Caco-2 (cell line): ENCODE results near the gene DAB1. TPM values are rescaled to one million over a fixed set of nuclear protein-coding genes. Genes with fewer than 3 reads are reported as not detected.
A peak's percentile ranks its signal among the peaks of the same experiment; 100 is the strongest.

ENCODE experiments used
- BruUV-seq: library from RNA; stranded (reverse); fragments of 400-500 nt; replicated peaks from 2 replicates; lab custom pipeline; 2021; lab: Mats Ljungman, UMichigan
- CTCF ChIA-PET: fragments of 300-600 bp; sonication (Branson Sonifier 250); formaldehyde crosslinking; loops from one replicate; lab custom pipeline; 2022; ENCODE audit warnings: antibody characterized with exemption; lab: Charles Lee
- POLR2A ChIA-PET: fragments of 300-600 bp; sonication (Branson Sonifier 250); formaldehyde crosslinking; loops from one replicate; lab custom pipeline; 2022; ENCODE audit warnings: antibody characterized with exemption; lab: Charles Lee
- DNase-seq, 2 experiments: peaks; one replicate each; pipeline versions ENCODE4 v3.0.0 to v3.0.0-alpha.2; 2020 to 2022
- H3K27me3 ChIP-seq: replicated peaks from 2 replicates; pipeline ENCODE4 v1.6.0; 2011; ENCODE audit warnings: low read length; ENCODE audit not compliant: control insufficient read depth, insufficient read depth
- H3K36me3 ChIP-seq: 2 replicates; pipeline ENCODE4 v1.5.1; 2011; ENCODE audit warnings: low read length; ENCODE audit not compliant: control insufficient read depth, insufficient read depth
- H3K4me1 ChIP-seq: fragments of 250-450 bp; sonication (Bioruptor Pico); 2 replicates; pipeline ENCODE4 v1.5.1; 2020; ENCODE audit warnings: mild to moderate bottlenecking
- H3K4me3 ChIP-seq: 2 replicates; pipeline ENCODE4 v1.5.1; 2011; ENCODE audit warnings: low read depth, mild to moderate bottlenecking, control low read depth, low read length
- H3K9me3 ChIP-seq: fragments of 250-450 bp; sonication (Bioruptor Pico); 2 replicates; pipeline ENCODE4 v1.5.1; 2020; ENCODE audit warnings: mild to moderate bottlenecking, moderate library complexity
- H3K27ac Mint-ChIP-seq: one replicate; pipeline ENCODE4 v1.8.0; 2022; ENCODE audit warnings: mixed read lengths; ENCODE audit not compliant: unreplicated experiment
- H3K27me3 Mint-ChIP-seq: one replicate; pipeline ENCODE4 v1.8.0; 2022; ENCODE audit warnings: mixed read lengths; ENCODE audit not compliant: insufficient read depth, unreplicated experiment
- H3K36me3 Mint-ChIP-seq: one replicate; pipeline ENCODE4 v1.8.0; 2022; ENCODE audit warnings: mild to moderate bottlenecking, mixed read lengths; ENCODE audit not compliant: insufficient read depth, unreplicated experiment
- H3K4me1 Mint-ChIP-seq: one replicate; pipeline ENCODE4 v1.8.0; 2022; ENCODE audit warnings: low read depth, mixed read lengths; ENCODE audit not compliant: unreplicated experiment
- H3K4me3 Mint-ChIP-seq: one replicate; pipeline ENCODE4 v1.8.0; 2022; ENCODE audit warnings: mild to moderate bottlenecking, moderate library complexity, mixed read lengths; ENCODE audit not compliant: unreplicated experiment
- H3K9me3 Mint-ChIP-seq: one replicate; pipeline ENCODE4 v1.8.0; 2022; ENCODE audit warnings: mixed read lengths; ENCODE audit not compliant: unreplicated experiment
- intact Hi-C: fragments of 100-400 bp; cut with micrococcal nuclease; formaldehyde crosslinking; loops from one replicate; pipeline ENCODE4 v1.10.0; 2022; ENCODE audit not compliant: unreplicated experiment
- total RNA-seq: library from RNA; stranded (reverse); gene quantifications from 2 replicates; pipeline ENCODE4 v1.2.3, GENCODE V29; 2022
- TF ChIP-seq, protein P1 (sequence below), 2 experiments: fragments of 200-600 bp in 1 of 2; IDR thresholded peaks; 1 replicate in 1 of 2; 2 replicates in 1 of 2; pipeline versions ENCODE4 v1.5.1 to v1.8.0; 2011 to 2022; ENCODE audit warnings: antibody characterized with exemption in 1 of 2, control low read depth in 1 of 2, inconsistent platforms in 1 of 2, low read depth in 1 of 2, low read length in 1 of 2, mild to moderate bottlenecking in 1 of 2, moderate library complexity in 1 of 2; ENCODE audit not compliant: insufficient read depth in 1 of 2, severe bottlenecking in 1 of 2, unreplicated experiment in 1 of 2

The DAB1 gene
- total RNA-seq, 1 experiment from 2014 or later = 0.32 TPM

DNA sequence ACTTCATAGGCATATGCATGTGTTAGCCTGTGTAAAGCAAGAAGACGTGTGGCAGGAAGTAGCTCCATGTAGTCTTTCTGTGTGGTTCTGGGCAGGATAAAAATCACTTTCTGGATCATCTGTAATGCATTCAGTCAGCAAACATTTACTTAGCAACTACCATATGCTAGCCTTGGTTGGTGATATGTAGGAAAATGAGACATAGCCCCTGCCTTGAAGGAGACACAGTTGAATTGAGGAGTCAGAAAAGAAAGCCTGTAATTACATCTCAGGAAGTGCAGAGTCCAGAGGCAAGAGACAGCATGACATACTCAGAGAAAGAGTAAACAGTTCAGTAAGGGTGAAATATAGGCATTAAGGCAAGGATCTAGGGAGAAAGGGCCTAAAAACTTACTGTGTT lies 38.5 kb downstream of the DAB1 start:
- H3K36me3 ChIP-seq = no peaks in the 10 kb centered on the region
- DNase-seq = no peak
- CTCF ChIA-PET = no interaction called here
- TF ChIP-seq, protein P1, sequence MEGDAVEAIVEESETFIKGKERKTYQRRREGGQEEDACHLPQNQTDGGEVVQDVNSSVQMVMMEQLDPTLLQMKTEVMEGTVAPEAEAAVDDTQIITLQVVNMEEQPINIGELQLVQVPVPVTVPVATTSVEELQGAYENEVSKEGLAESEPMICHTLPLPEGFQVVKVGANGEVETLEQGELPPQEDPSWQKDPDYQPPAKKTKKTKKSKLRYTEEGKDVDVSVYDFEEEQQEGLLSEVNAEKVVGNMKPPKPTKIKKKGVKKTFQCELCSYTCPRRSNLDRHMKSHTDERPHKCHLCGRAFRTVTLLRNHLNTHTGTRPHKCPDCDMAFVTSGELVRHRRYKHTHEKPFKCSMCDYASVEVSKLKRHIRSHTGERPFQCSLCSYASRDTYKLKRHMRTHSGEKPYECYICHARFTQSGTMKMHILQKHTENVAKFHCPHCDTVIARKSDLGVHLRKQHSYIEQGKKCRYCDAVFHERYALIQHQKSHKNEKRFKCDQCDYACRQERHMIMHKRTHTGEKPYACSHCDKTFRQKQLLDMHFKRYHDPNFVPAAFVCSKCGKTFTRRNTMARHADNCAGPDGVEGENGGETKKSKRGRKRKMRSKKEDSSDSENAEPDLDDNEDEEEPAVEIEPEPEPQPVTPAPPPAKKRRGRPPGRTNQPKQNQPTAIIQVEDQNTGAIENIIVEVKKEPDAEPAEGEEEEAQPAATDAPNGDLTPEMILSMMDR (IDR thresholded peaks at IDR 0.05; ENCODE audit: insufficient read depth in 1 of 2, low read depth in 1 of 2, low read length in 1 of 2, severe bottlenecking in 1 of 2, unreplicated experiment in 1 of 2) = no peak
- POLR2A ChIA-PET = no interaction called here
- intact Hi-C loops = no loop called here
- BruUV-seq = no TSS peak
- H3K4me3 ChIP-seq = no peak overlapping the region
- no peaks in the 10 kb centered on the region for H3K9me3 ChIP-seq
- Mint-ChIP-seq H3K27ac (peak overlapping the region; percentile 27), H3K36me3 (no peaks in the 10 kb centered on the region), H3K4me1 (peaks cover 6% of the 10 kb centered on the region), H3K4me3 (no peak overlapping the region), H3K9me3 (no peaks in the 10 kb centered on the region), H3K27me3 (no peaks in the 10 kb centered on the region)
- H3K4me1 ChIP-seq = no peaks in the 10 kb centered on the region
- no peaks in the 10 kb centered on the region for H3K27me3 ChIP-seq

DNA sequence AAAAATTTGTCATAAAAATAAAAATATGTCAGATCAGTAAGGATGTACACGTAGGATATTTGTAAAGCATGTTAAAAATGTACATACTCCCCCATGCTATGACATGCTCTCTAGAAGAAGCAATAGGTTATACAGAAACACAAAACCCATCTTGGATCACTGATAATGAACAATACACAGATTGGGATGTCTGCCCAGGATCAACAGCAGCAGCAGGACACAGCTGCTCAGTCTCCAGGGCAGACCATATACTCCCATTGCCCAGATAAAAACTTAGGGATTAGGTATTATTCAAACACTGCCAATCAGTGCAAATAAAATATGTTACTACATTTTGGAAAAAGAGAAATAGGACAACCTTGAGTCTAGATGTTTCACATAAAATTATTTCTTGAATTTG lies 39.0 kb downstream of the DAB1 start:
- Histone ChIP-seq H3K36me3 (no peaks in the 10 kb centered on the region), H3K4me3 (no peak overlapping the region), H3K27me3 (no peaks in the 10 kb centered on the region), H3K4me1 (no peaks in the 10 kb centered on the region), H3K9me3 (no peaks in the 10 kb centered on the region)
- TF ChIP-seq, protein P1 (IDR thresholded peaks at IDR 0.05; ENCODE audit: insufficient read depth in 1 of 2, low read depth in 1 of 2, low read length in 1 of 2, severe bottlenecking in 1 of 2, unreplicated experiment in 1 of 2) = no peak
- H3K27ac Mint-ChIP-seq = no peak overlapping the region
- no peaks in the 10 kb centered on the region for H3K36me3 Mint-ChIP-seq
- H3K27me3 Mint-ChIP-seq = no peaks in the 10 kb centered on the region
- BruUV-seq = no TSS peak
- H3K4me3 Mint-ChIP-seq = no peak overlapping the region
- DNase-seq = no peak
- no peaks in the 10 kb centered on the region for H3K9me3 Mint-ChIP-seq
- ChIA-PET CTCF (no interaction called here), POLR2A (no interaction called here)
- H3K4me1 Mint-ChIP-seq = peaks cover 6% of the 10 kb centered on the region
- intact Hi-C loops = no loop called here

DNA sequence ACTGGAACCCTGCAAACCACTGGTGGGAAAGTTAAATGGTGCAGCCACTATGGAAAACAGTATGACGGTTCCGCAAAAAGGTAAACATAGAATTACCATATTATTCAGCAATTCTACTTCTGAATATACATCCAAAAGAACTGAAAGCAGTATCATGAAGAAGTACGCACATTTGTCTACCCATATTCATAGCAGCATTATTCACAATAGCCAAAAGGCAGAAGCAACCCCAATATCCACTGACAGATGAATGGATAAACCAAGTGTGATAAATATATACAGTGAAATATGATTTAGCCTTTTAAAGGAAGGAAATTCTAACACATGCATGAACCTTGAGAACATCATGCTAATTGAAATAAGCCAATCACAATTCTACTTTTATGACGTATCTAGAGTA lies 39.6 kb downstream of the DAB1 start:
- H3K27ac Mint-ChIP-seq = no peak overlapping the region
- peaks cover 6% of the 10 kb centered on the region for H3K4me1 Mint-ChIP-seq
- Histone ChIP-seq H3K27me3 (no peaks in the 10 kb centered on the region), H3K9me3 (no peaks in the 10 kb centered on the region), H3K4me1 (no peaks in the 10 kb centered on the region), H3K4me3 (no peak overlapping the region), H3K36me3 (no peaks in the 10 kb centered on the region)
- POLR2A ChIA-PET = no interaction called here
- H3K36me3 Mint-ChIP-seq = no peaks in the 10 kb centered on the region
- H3K4me3 Mint-ChIP-seq = no peak overlapping the region
- no peak for DNase-seq
- CTCF ChIA-PET = no interaction called here
- H3K9me3 Mint-ChIP-seq = no peaks in the 10 kb centered on the region
- no peaks in the 10 kb centered on the region for H3K27me3 Mint-ChIP-seq
- BruUV-seq = no TSS peak
- intact Hi-C loops = no loop called here
- TF ChIP-seq, protein P1 (IDR thresholded peaks at IDR 0.05; ENCODE audit: insufficient read depth in 1 of 2, low read depth in 1 of 2, low read length in 1 of 2, severe bottlenecking in 1 of 2, unreplicated experiment in 1 of 2) = no peak
